ENCODE data around the gene SP6. TPM values are rescaled to one million over a fixed set of nuclear protein-coding genes. Genes with fewer than 3 reads are reported as not detected.

Gene SP6
- total RNA-seq, 4 donors from 2014 or later = under 0.01 to 0.71 (median 0.25) TPM

DNA sequence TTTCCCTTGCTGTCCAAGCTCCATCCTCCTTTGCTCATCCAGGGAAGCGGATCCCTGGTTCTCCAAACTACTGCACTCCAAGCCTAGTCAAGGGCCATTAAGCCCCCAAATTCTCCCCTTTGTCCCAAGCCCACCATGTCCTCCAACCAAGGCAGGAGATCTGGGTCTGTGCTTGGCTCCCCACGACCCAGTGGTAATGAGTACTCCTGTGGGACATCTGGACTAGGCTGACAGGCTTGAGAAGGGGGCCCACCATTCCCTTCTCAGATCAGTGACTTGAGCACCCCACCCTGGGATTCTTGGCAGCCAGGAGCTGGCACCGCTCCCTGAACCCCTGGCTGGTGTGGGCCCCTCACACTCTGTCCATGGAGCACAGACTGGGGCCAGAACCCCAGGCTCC is 46.5 kb downstream of the SP6 start:
- intact Hi-C loops (cut with DNase I) = loop anchor here (10.0 kb wide), 1 partner anchor 140 kb away; no protein-coding TSS in a partner anchor
- H3K36me3 ChIP-seq = peaks cover 0 to 29% (median 26%) of the 10 kb centered on the region in 4 donors
- no peaks in the 10 kb centered on the region for H3K4me1 ChIP-seq
- no peak for TF ChIP-seq EP300 (IDR thresholded peaks at IDR 0.05)
- no peak for TF ChIP-seq POLR2AphosphoS5 (IDR thresholded peaks at IDR 0.05)
- TF ChIP-seq CTCF (IDR thresholded peaks at IDR 0.05) = no peak
- no peak for TF ChIP-seq POLR2A (IDR thresholded peaks at IDR 0.05; ENCODE audit: low read depth)
- DNase-seq (ENCODE audit: extremely low spot score) = no peak
- no peak overlapping the region for H3K27ac ChIP-seq (replicated peaks in 1 of 4)
- H3K9me3 ChIP-seq = no peaks in the 10 kb centered on the region
- no peak overlapping the region for H3K4me3 ChIP-seq
- H3K27me3 ChIP-seq = peaks cover 0 to 22% (median 0%) of the 10 kb centered on the region in 4 donors
- 63% methylated on average over 3 of the region's 3 CpGs for WGBS

GRCh38 chr17:47803751-47804150 is 47.2 kb downstream of the SP6 start:
- TF ChIP-seq POLR2A (IDR thresholded peaks at IDR 0.05; ENCODE audit: low read depth) = no peak
- TF ChIP-seq POLR2AphosphoS5 (IDR thresholded peaks at IDR 0.05) = no peak
- no peak for TF ChIP-seq EP300 (IDR thresholded peaks at IDR 0.05)
- no peak for TF ChIP-seq CTCF (IDR thresholded peaks at IDR 0.05)
- WGBS = 79% methylated on average over 6 of the region's 6 CpGs
- Histone ChIP-seq H3K27ac (replicated peaks in 1 of 4) (no peak overlapping the region), H3K9me3 (no peaks in the 10 kb centered on the region), H3K4me3 (no peak overlapping the region), H3K4me1 (no peaks in the 10 kb centered on the region), H3K27me3 (peaks cover 0 to 22% (median 0%) of the 10 kb centered on the region in 4 donors), H3K36me3 (peaks cover 0 to 22% (median 19%) of the 10 kb centered on the region in 4 donors)
- no peak for DNase-seq (ENCODE audit: extremely low spot score)
- intact Hi-C loops (cut with DNase I) = loop anchor here (10.0 kb wide), 1 partner anchor 139 kb away; no protein-coding TSS in a partner anchor

- peaks cover 0 to 16% (median 13%) of the 10 kb centered on the region in 4 donors for H3K36me3 ChIP-seq
- H3K27ac ChIP-seq (replicated peaks in 1 of 4) = no peak overlapping the region
- intact Hi-C loops (cut with DNase I) = loop anchor here (10.0 kb wide), 1 partner anchor 138 kb away; no protein-coding TSS in a partner anchor
- no peak overlapping the region for H3K4me3 ChIP-seq
- DNase-seq (ENCODE audit: extremely low spot score) = no peak
- 64% methylated on average over 5 of the region's 5 CpGs for WGBS
- H3K27me3 ChIP-seq = peaks cover 0 to 22% (median 0%) of the 10 kb centered on the region in 4 donors
- no peaks in the 10 kb centered on the region for H3K9me3 ChIP-seq
- no peaks in the 10 kb centered on the region for H3K4me1 ChIP-seq
- TF ChIP-seq CTCF (IDR thresholded peaks at IDR 0.05) (no peak), EP300 (IDR thresholded peaks at IDR 0.05) (no peak), POLR2A (IDR thresholded peaks at IDR 0.05; ENCODE audit: low read depth) (no peak), POLR2AphosphoS5 (IDR thresholded peaks at IDR 0.05) (no peak)
Measured at GRCh38 chr17:47803201-47803600, 47.8 kb downstream of the SP6 start.

DNA sequence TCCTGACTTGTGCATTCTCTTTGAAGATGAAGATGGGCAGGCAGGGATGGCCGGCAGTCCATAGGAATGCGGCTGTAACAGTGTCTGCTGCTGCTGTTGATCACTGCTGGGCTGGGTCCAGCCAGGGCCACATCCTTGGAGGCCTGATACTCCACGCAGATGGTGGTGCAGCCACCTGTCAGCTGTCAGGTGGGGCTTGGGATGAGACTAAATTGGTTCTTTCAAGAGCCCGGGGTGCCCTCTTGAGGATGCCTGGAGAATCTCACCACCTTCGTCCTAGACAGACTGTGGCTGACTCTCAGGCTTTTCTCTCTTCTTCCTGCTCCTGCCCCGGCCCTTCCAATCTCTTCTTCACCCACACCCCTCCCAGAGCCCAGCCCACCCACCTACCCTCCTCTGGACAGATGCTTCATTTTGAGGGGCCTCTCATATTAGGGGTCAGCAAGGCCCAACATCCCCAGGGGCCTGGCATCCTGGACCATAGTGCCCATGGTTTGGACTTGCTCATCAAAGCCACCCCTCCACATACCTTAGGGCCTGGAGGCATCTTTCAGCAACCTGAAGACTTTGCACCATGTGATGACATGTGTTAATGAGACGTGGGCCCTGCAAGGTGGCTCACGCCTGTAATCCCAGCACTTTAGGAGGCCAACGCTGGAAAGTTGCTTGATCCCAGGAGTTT is 48.5 kb downstream of the SP6 start:
- no peak overlapping the region for H3K27ac ChIP-seq (replicated peaks in 1 of 4)
- TF ChIP-seq POLR2A (IDR thresholded peaks at IDR 0.05; ENCODE audit: low read depth) (no peak), POLR2AphosphoS5 (IDR thresholded peaks at IDR 0.05) (no peak), EP300 (IDR thresholded peaks at IDR 0.05) (no peak), CTCF (IDR thresholded peaks at IDR 0.05) (peak; percentile 41 to 61 (median 42))
- no peak for DNase-seq (ENCODE audit: extremely low spot score)
- H3K4me3 ChIP-seq = no peak overlapping the region
- H3K9me3 ChIP-seq = no peaks in the 10 kb centered on the region
- 28% methylated on average over 9 of the region's 9 CpGs for WGBS
- intact Hi-C loops (cut with DNase I) = loop anchor here (10.0 kb wide), 1 partner anchor 138 kb away; no protein-coding TSS in a partner anchor
- H3K4me1 ChIP-seq = no peaks in the 10 kb centered on the region
- H3K36me3 ChIP-seq = peaks cover 0 to 9% (median 6%) of the 10 kb centered on the region in 4 donors
- peaks cover 0 to 25% (median 0%) of the 10 kb centered on the region in 4 donors for H3K27me3 ChIP-seq

All from esophagus muscularis mucosa (tissue), 4 donors.